Neural progenitor cell (in vitro differentiated cells): ENCODE measurements around the gene ADAMTS3. TPM values are rescaled to one million over a fixed set of nuclear protein-coding genes. Genes with fewer than 3 reads are reported as not detected.

ENCODE experiments used
- DNase-seq: peaks from one replicate; pipeline ENCODE4 v3.0.0-alpha.2; 2016; ENCODE audit warnings: low spot score
- H2AFZ ChIP-seq: fragments of 200-600 bp; sonication (generic); replicated peaks from 2 replicates; pipeline ENCODE4 v1.6.1; 2016; ENCODE audit warnings: antibody characterized with exemption
- H3F3A ChIP-seq: fragments of 200-600 bp; sonication (generic); 2 replicates; pipeline ENCODE4 v1.6.1; 2016; ENCODE audit warnings: antibody characterized with exemption, low read depth
- H3K27ac ChIP-seq: fragments of 200-600 bp; sonication (generic); 2 replicates; pipeline ENCODE4 v1.5.1; 2016; ENCODE audit warnings: mild to moderate bottlenecking
- H3K27me3 ChIP-seq: fragments of 200-600 bp; sonication (generic); 2 replicates; pipeline ENCODE4 v1.6.1; 2016; ENCODE audit warnings: mild to moderate bottlenecking, moderate library complexity
- H3K36me3 ChIP-seq: fragments of 200-600 bp; sonication (generic); 2 replicates; pipeline ENCODE4 v1.5.1; 2016
- H3K4me1 ChIP-seq: fragments of 200-600 bp; sonication (generic); 2 replicates; pipeline ENCODE4 v1.6.1; 2016; ENCODE audit warnings: mixed run types
- H3K4me2 ChIP-seq: fragments of 200-600 bp; sonication (generic); 2 replicates; pipeline ENCODE4 v1.6.1; 2016
- H3K4me3 ChIP-seq: fragments of 200-600 bp; sonication (generic); 2 replicates; pipeline ENCODE4 v1.5.1; 2016
- H3K79me2 ChIP-seq: fragments of 200-600 bp; sonication (generic); 2 replicates; pipeline ENCODE4 v1.6.1; 2016; ENCODE audit warnings: low read depth
- H3K9ac ChIP-seq: fragments of 200-600 bp; sonication (generic); 2 replicates; pipeline ENCODE4 v1.6.1; 2016
- H3K9me3 ChIP-seq: fragments of 200-600 bp; sonication (generic); 2 replicates; pipeline ENCODE4 v1.5.1; 2016; ENCODE audit warnings: low read depth
- H4K20me1 ChIP-seq: fragments of 200-600 bp; sonication (generic); 2 replicates; pipeline ENCODE4 v1.6.1; 2016; ENCODE audit warnings: low read depth
- H3K27ac Mint-ChIP-seq: 3 replicates; pipeline ENCODE4 v1.8.0; 2021; ENCODE audit warnings: mixed read lengths
- H3K27me3 Mint-ChIP-seq: 2 replicates; pipeline ENCODE4 v1.8.0; 2022; ENCODE audit warnings: low read depth, mild to moderate bottlenecking, inconsistent platforms, moderate library complexity, mixed read lengths; ENCODE audit not compliant: insufficient read depth
- H3K36me3 Mint-ChIP-seq: 3 replicates; pipeline ENCODE4 v1.8.0; 2021; ENCODE audit warnings: mixed read lengths
- H3K4me1 Mint-ChIP-seq: 3 replicates; pipeline ENCODE4 v1.8.0; 2021; ENCODE audit warnings: mixed read lengths
- H3K4me3 Mint-ChIP-seq: 3 replicates; pipeline ENCODE4 v1.8.0; 2021; ENCODE audit warnings: mild to moderate bottlenecking, moderate library complexity, mixed read lengths
- H3K9me3 Mint-ChIP-seq: 3 replicates; pipeline ENCODE4 v1.8.0; 2020; ENCODE audit warnings: mixed read lengths
- CTCF ChIP-seq: fragments of 200-600 bp; sonication (generic); IDR thresholded peaks from 2 replicates; pipeline ENCODE4 v1.5.1; 2017; ENCODE audit warnings: antibody characterized with exemption, mild to moderate bottlenecking
- EZH2 ChIP-seq: fragments of 200-600 bp; sonication (generic); IDR thresholded peaks from 2 replicates; pipeline ENCODE4 v1.6.1; 2017; ENCODE audit warnings: antibody characterized with exemption, mild to moderate bottlenecking, moderate library complexity
- EZH2phosphoT487 ChIP-seq: fragments of 200-600 bp; sonication (generic); IDR thresholded peaks from 2 replicates; pipeline ENCODE4 v1.6.1; 2017; ENCODE audit warnings: antibody characterized with exemption
- total RNA-seq: library from RNA; depleted of rRNA; stranded (reverse); fragments of >200 nt; gene quantifications from 2 replicates; pipeline ENCODE4 v1.2.3, GENCODE V29; 2015; ENCODE audit warnings: low replicate concordance

Gene ADAMTS3
- total RNA-seq, 1 donor from 2014 or later: 2.1 TPM

- no peak overlapping the region for H3K4me3 ChIP-seq
- no peak overlapping the region for H3K9ac ChIP-seq
- no peak for TF ChIP-seq CTCF
- H3K4me2 ChIP-seq: no peak overlapping the region
- Mint-ChIP-seq H3K4me1 (no peaks in the 10 kb centered on the region), H3K27ac (no peak overlapping the region), H3K27me3 (no peaks in the 10 kb centered on the region), H3K4me3 (no peak overlapping the region), H3K9me3 (no peaks in the 10 kb centered on the region), H3K36me3 (no peaks in the 10 kb centered on the region)
- no peaks in the 10 kb centered on the region for H3K4me1 ChIP-seq
- H3K27me3 ChIP-seq: no peaks in the 10 kb centered on the region
- DNase-seq: no peak
- H3K27ac ChIP-seq: no peak overlapping the region
- no peaks in the 10 kb centered on the region for H3K79me2 ChIP-seq
- H3K9me3 ChIP-seq: no peaks in the 10 kb centered on the region
- H3F3A ChIP-seq: no peaks in the 10 kb centered on the region
- no peak overlapping the region for H2AFZ ChIP-seq
- no peaks in the 10 kb centered on the region for H4K20me1 ChIP-seq
- H3K36me3 ChIP-seq: no peaks in the 10 kb centered on the region
Observed at GRCh38 chr4:72446353-72447055, 122.5 kb downstream of the ADAMTS3 start.

- Histone ChIP-seq H3K79me2 (no peaks in the 10 kb centered on the region), H3K4me2 (no peak overlapping the region), H4K20me1 (no peaks in the 10 kb centered on the region), H3K4me1 (no peaks in the 10 kb centered on the region), H3K4me3 (no peak overlapping the region), H3K9ac (no peak overlapping the region), H3K27me3 (no peaks in the 10 kb centered on the region), H3F3A (no peaks in the 10 kb centered on the region), H2AFZ (no peak overlapping the region), H3K9me3 (no peaks in the 10 kb centered on the region), H3K36me3 (no peaks in the 10 kb centered on the region), H3K27ac (no peak overlapping the region)
- no peaks in the 10 kb centered on the region for H3K9me3 Mint-ChIP-seq
- H3K27me3 Mint-ChIP-seq: no peaks in the 10 kb centered on the region
- H3K4me3 Mint-ChIP-seq: no peak overlapping the region
- TF ChIP-seq EZH2 (no peak), CTCF (no peak), EZH2phosphoT487 (no peak)
- DNase-seq: no peak
- no peak overlapping the region for H3K27ac Mint-ChIP-seq
- no peaks in the 10 kb centered on the region for H3K36me3 Mint-ChIP-seq
- no peaks in the 10 kb centered on the region for H3K4me1 Mint-ChIP-seq
Observed at GRCh38 chr4:72444092-72444491, 124.9 kb downstream of the ADAMTS3 start.

GRCh38 chr4:72442715-72443114 is 126.3 kb downstream of the ADAMTS3 start:
- no peaks in the 10 kb centered on the region for H3K4me1 Mint-ChIP-seq
- no peak overlapping the region for H3K4me3 Mint-ChIP-seq
- no peak for TF ChIP-seq EZH2phosphoT487

GRCh38 chr4:72442147-72442546 is 126.9 kb downstream of the ADAMTS3 start:
- Histone ChIP-seq H3K9ac (no peak overlapping the region), H3K27ac (no peak overlapping the region), H3K4me3 (no peak overlapping the region), H4K20me1 (no peaks in the 10 kb centered on the region), H3K79me2 (no peaks in the 10 kb centered on the region), H2AFZ (no peak overlapping the region), H3K36me3 (no peaks in the 10 kb centered on the region), H3K9me3 (no peaks in the 10 kb centered on the region), H3K27me3 (no peaks in the 10 kb centered on the region), H3K4me2 (no peak overlapping the region), H3F3A (no peaks in the 10 kb centered on the region), H3K4me1 (no peaks in the 10 kb centered on the region)
- H3K9me3 Mint-ChIP-seq: no peaks in the 10 kb centered on the region
- DNase-seq: no peak
- no peaks in the 10 kb centered on the region for H3K27me3 Mint-ChIP-seq
- no peaks in the 10 kb centered on the region for H3K36me3 Mint-ChIP-seq
- no peak overlapping the region for H3K27ac Mint-ChIP-seq
- no peaks in the 10 kb centered on the region for H3K4me1 Mint-ChIP-seq
- TF ChIP-seq EZH2: no peak
- no peak for TF ChIP-seq EZH2phosphoT487
- TF ChIP-seq CTCF: no peak
- H3K4me3 Mint-ChIP-seq: no peak overlapping the region

More at GRCh38 chr4:72442715-72443114, 126.3 kb downstream of the ADAMTS3 start:
- H3K79me2 ChIP-seq: no peaks in the 10 kb centered on the region
- no peak overlapping the region for H3K4me2 ChIP-seq
- Mint-ChIP-seq H3K36me3 (no peaks in the 10 kb centered on the region), H3K9me3 (no peaks in the 10 kb centered on the region), H3K27ac (no peak overlapping the region), H3K27me3 (no peaks in the 10 kb centered on the region)
- no peaks in the 10 kb centered on the region for H3K4me1 ChIP-seq
- H3K9me3 ChIP-seq: no peaks in the 10 kb centered on the region
- H3K9ac ChIP-seq: no peak overlapping the region
- H2AFZ ChIP-seq: no peak overlapping the region
- no peaks in the 10 kb centered on the region for H4K20me1 ChIP-seq
- H3K27me3 ChIP-seq: no peaks in the 10 kb centered on the region
- no peaks in the 10 kb centered on the region for H3K36me3 ChIP-seq
- H3K4me3 ChIP-seq: no peak overlapping the region
- no peak for DNase-seq
- H3F3A ChIP-seq: no peaks in the 10 kb centered on the region
- no peak overlapping the region for H3K27ac ChIP-seq
